ENCODE results near the gene DRGX. TPM values are rescaled to one million over a fixed set of nuclear protein-coding genes. Genes with fewer than 3 reads are reported as not detected.
A peak's percentile ranks its signal among the peaks of the same experiment; 100 is the strongest.

Gene DRGX
- total RNA-seq, 1 donor: not detected

- peak overlapping the region; percentile 40 for H3K4me2 ChIP-seq (ENCODE audit: insufficient read depth, low read length)
- H3K79me2 ChIP-seq (ENCODE audit: insufficient read depth, low read length): no peaks in the 10 kb centered on the region
- H2AFZ ChIP-seq (ENCODE audit: low read length): no peak overlapping the region
- H3K9me3 ChIP-seq (ENCODE audit: low read depth, low read length): no peaks in the 10 kb centered on the region
- H3K4me3 ChIP-seq (ENCODE audit: insufficient read depth, low read length): peak overlapping the region; percentile 45
- no peaks in the 10 kb centered on the region for H3K36me3 ChIP-seq (ENCODE audit: insufficient read depth, low read length)
- H3K27me3 ChIP-seq (ENCODE audit: insufficient read depth, low read length): no peaks in the 10 kb centered on the region
- H3K27ac ChIP-seq (ENCODE audit: low read depth, low read length): no peak overlapping the region
- no peaks in the 10 kb centered on the region for H4K20me1 ChIP-seq (ENCODE audit: insufficient read depth, low read length)
- no peak for TF ChIP-seq CTCF (IDR thresholded peaks at IDR 0.05; ENCODE audit: extremely low read depth, low read depth, low read length)
- peak; percentile 29 for DNase-seq (ENCODE audit: insufficient read length, low spot score, missing footprints)
- H3K4me1 ChIP-seq (ENCODE audit: insufficient read depth, low read length): peaks cover 3% of the 10 kb centered on the region
Measured at GRCh38 chr10:49441488-49442476, 45.9 kb upstream of the DRGX start.

DNA sequence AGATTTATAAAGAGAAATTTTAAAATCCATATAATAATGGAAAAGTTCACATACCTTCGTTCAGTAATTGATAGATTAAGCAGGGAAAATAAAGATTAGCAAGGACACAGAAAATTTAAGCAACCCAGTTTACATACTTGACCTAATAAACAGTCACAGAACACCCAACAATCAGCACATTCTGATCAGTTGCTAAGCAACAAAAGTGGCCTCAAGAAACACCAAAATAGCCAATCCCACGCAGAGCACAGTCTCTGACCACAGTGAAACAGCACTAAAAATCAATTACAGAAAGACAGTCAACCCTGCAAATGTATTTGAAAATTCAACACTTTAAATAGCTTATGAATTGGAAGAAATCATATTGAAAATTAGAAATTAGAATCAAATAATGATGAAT is 39.3 kb upstream of the DRGX start:
- Histone ChIP-seq H3K4me3 (ENCODE audit: insufficient read depth, low read length) (no peak overlapping the region), H4K20me1 (ENCODE audit: insufficient read depth, low read length) (no peaks in the 10 kb centered on the region), H3K4me1 (ENCODE audit: insufficient read depth, low read length) (no peaks in the 10 kb centered on the region), H3K27ac (ENCODE audit: low read depth, low read length) (no peak overlapping the region), H3K27me3 (ENCODE audit: insufficient read depth, low read length) (no peaks in the 10 kb centered on the region), H3K4me2 (ENCODE audit: insufficient read depth, low read length) (no peak overlapping the region), H3K9me3 (ENCODE audit: low read depth, low read length) (no peaks in the 10 kb centered on the region), H3K36me3 (ENCODE audit: insufficient read depth, low read length) (no peaks in the 10 kb centered on the region), H2AFZ (ENCODE audit: low read length) (no peak overlapping the region), H3K79me2 (ENCODE audit: insufficient read depth, low read length) (no peaks in the 10 kb centered on the region)
- no peak for DNase-seq (ENCODE audit: insufficient read length, low spot score, missing footprints)
- no peak for TF ChIP-seq CTCF (IDR thresholded peaks at IDR 0.05; ENCODE audit: extremely low read depth, low read depth, low read length)

DNA sequence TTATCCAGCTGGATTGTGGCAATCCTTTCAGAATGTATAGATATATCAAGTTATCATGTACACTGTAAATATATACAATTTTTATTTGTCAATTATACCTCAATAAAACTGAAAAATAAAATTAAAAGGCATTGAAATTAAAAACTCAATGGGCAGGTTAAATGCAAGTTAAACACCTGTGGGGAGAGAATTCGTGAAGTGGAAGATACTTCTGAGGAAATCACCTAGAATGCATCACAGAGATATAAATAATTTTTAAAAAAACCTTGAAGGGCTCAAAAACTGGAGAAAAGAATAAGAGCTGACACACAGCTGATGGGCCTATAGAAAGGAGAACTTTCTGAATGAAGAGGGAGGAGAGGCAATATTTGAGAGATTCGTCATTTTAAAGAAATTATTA is 37.2 kb upstream of the DRGX start:
- no peak for TF ChIP-seq CTCF (IDR thresholded peaks at IDR 0.05; ENCODE audit: extremely low read depth, low read depth, low read length)
- no peaks in the 10 kb centered on the region for H3K4me1 ChIP-seq (ENCODE audit: insufficient read depth, low read length)
- no peak for DNase-seq (ENCODE audit: insufficient read length, low spot score, missing footprints)
- no peaks in the 10 kb centered on the region for H3K36me3 ChIP-seq (ENCODE audit: insufficient read depth, low read length)
- H3K4me2 ChIP-seq (ENCODE audit: insufficient read depth, low read length): no peak overlapping the region
- H3K27ac ChIP-seq (ENCODE audit: low read depth, low read length): no peak overlapping the region
- no peaks in the 10 kb centered on the region for H3K79me2 ChIP-seq (ENCODE audit: insufficient read depth, low read length)
- no peaks in the 10 kb centered on the region for H3K27me3 ChIP-seq (ENCODE audit: insufficient read depth, low read length)
- no peak overlapping the region for H3K4me3 ChIP-seq (ENCODE audit: insufficient read depth, low read length)
- H3K9me3 ChIP-seq (ENCODE audit: low read depth, low read length): no peaks in the 10 kb centered on the region
- H4K20me1 ChIP-seq (ENCODE audit: insufficient read depth, low read length): no peaks in the 10 kb centered on the region
- no peak overlapping the region for H2AFZ ChIP-seq (ENCODE audit: low read length)

DNA sequence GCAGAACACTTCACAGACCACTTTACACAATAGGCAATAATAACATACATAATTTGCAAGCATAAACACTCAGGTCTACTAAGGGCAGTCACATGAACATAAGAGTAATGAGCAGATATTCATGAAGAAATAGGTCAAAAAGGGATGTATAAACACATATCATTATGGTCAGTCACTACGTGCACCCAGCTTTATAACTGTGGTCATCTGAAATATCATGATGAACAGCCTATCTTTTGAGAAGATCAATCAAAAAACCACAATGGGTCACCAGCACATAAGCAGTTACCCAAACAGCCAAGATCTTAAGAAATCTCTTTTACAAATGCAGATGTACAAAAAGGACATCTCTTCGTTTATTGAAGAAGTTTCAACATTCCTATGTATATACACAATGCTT is 35.5 kb upstream of the DRGX start:
- Histone ChIP-seq H3K4me3 (ENCODE audit: insufficient read depth, low read length) (no peak overlapping the region), H3K9me3 (ENCODE audit: low read depth, low read length) (no peaks in the 10 kb centered on the region), H4K20me1 (ENCODE audit: insufficient read depth, low read length) (no peaks in the 10 kb centered on the region), H3K27me3 (ENCODE audit: insufficient read depth, low read length) (no peaks in the 10 kb centered on the region), H3K27ac (ENCODE audit: low read depth, low read length) (no peak overlapping the region), H3K36me3 (ENCODE audit: insufficient read depth, low read length) (no peaks in the 10 kb centered on the region), H3K79me2 (ENCODE audit: insufficient read depth, low read length) (no peaks in the 10 kb centered on the region), H2AFZ (ENCODE audit: low read length) (no peak overlapping the region), H3K4me1 (ENCODE audit: insufficient read depth, low read length) (no peaks in the 10 kb centered on the region), H3K4me2 (ENCODE audit: insufficient read depth, low read length) (no peak overlapping the region)
- no peak for DNase-seq (ENCODE audit: insufficient read length, low spot score, missing footprints)
- no peak for TF ChIP-seq CTCF (IDR thresholded peaks at IDR 0.05; ENCODE audit: extremely low read depth, low read depth, low read length)
